ENCODE data around the gene PRAMEF1.

- TF ChIP-seq GLI4 (tag by site-specific recombination; IDR thresholded peaks at IDR 0.05) (no peak), PATZ1 (tag by site-specific recombination; IDR thresholded peaks at IDR 0.05) (no peak), TCF7L2 (IDR thresholded peaks at IDR 0.05; ENCODE audit: borderline replicate concordance, low read depth, low read length) (no peak), ZBTB44 (tag by site-specific recombination; IDR thresholded peaks at IDR 0.05) (no peak), IKZF3 (tag by site-specific recombination; IDR thresholded peaks at IDR 0.05) (no peak), ZNF239 (tag by site-specific recombination; IDR thresholded peaks at IDR 0.05) (no peak), ZNF132 (tag by site-specific recombination; IDR thresholded peaks at IDR 0.05; ENCODE audit: borderline replicate concordance) (no peak), ZNF560 (tag by site-specific recombination; IDR thresholded peaks at IDR 0.05; ENCODE audit: borderline replicate concordance) (no peak), ZNF670 (tag by site-specific recombination; IDR thresholded peaks at IDR 0.05; ENCODE audit: low read depth) (no peak), ZBTB7A (tag by site-specific recombination; IDR thresholded peaks at IDR 0.05; ENCODE audit: low read depth) (no peak), CTCF (tag by site-specific recombination; IDR thresholded peaks at IDR 0.05) (no peak)
Observed at GRCh38 chr1:12770620-12771019, 20.6 kb upstream of the PRAMEF1 start.
